ENCODE measurements around the gene RANBP9. TPM values are rescaled to one million over a fixed set of nuclear protein-coding genes. Genes with fewer than 3 reads are reported as not detected.
A peak's percentile ranks its signal among the peaks of the same experiment; 100 is the strongest.

RANBP9 gene
- total and polyA plus RNA-seq, 2 of the 13 experiments (the other 11 are each of a cell fraction or from before 2014, with no cell fraction given): 26.6 to 30.6 TPM

GRCh38 chr6:13710552-13711323 lies 897 bp downstream of the RANBP9 start (continued):
- TF ChIP-seq ZBED4 (CRISPR knock-in tag; IDR thresholded peaks at IDR 0.05; ENCODE audit: borderline replicate concordance) (no peak; the same call in none of the 2 replicates), RFX1 (IDR thresholded peaks at IDR 0.05) (no peak), ZNF3 (CRISPR knock-in tag; IDR thresholded peaks at IDR 0.05) (no peak), HNF1B (CRISPR knock-in tag; IDR thresholded peaks at IDR 0.05) (no peak), NR2F6 (IDR thresholded peaks at IDR 0.05) (no peak), NR2F6 (CRISPR knock-in tag; IDR thresholded peaks at IDR 0.05) (peak; percentile 38; the same call in 1 of the 2 replicates), TEAD2 (CRISPR knock-in tag; IDR thresholded peaks at IDR 0.05) (no peak), ZNF205 (CRISPR knock-in tag; IDR thresholded peaks at IDR 0.05) (peak; percentile 29; the same call in 1 of the 2 replicates), YY1 (IDR thresholded peaks at IDR 0.05; ENCODE audit: insufficient read depth, insufficient replicate concordance, low read depth, low read length) (no peak)
